GM06990 (cell line): ENCODE data around the gene PPP1R12B.

Experiments used
- DNase-seq: peaks from one replicate; pipeline ENCODE4 v3.0.0-alpha.2; 2011; ENCODE audit not compliant: insufficient read length; ENCODE audit errors: extremely low read depth
- H3K27me3 ChIP-seq: replicated peaks from 2 replicates; pipeline ENCODE4 v1.6.0; 2011; ENCODE audit warnings: low read length; ENCODE audit not compliant: control insufficient read depth, insufficient read depth
- H3K36me3 ChIP-seq: 2 replicates; pipeline ENCODE4 v1.5.1; 2011; ENCODE audit warnings: low read length; ENCODE audit not compliant: control insufficient read depth, insufficient read depth
- H3K4me3 ChIP-seq: replicated peaks from 2 replicates; pipeline ENCODE4 v1.5.1; 2011; ENCODE audit warnings: low read depth, mild to moderate bottlenecking, control low read depth, low read length
- CTCF ChIP-seq: IDR thresholded peaks from 2 replicates; pipeline ENCODE4 v1.5.1; 2011; ENCODE audit warnings: low read length, control low read depth, mild to moderate bottlenecking, inconsistent platforms; ENCODE audit not compliant: insufficient read depth, poor library complexity, severe bottlenecking

The PPP1R12B gene

GRCh38 chr1:202639500-202639899, 291.0 kb downstream of the PPP1R12B start:
- no peak for TF ChIP-seq CTCF
- no peak for DNase-seq
- Histone ChIP-seq H3K4me3 (no peak overlapping the region), H3K36me3 (no peaks in the 10 kb centered on the region), H3K27me3 (no peaks in the 10 kb centered on the region; the same call in 1 of the 2 replicates)

DNA sequence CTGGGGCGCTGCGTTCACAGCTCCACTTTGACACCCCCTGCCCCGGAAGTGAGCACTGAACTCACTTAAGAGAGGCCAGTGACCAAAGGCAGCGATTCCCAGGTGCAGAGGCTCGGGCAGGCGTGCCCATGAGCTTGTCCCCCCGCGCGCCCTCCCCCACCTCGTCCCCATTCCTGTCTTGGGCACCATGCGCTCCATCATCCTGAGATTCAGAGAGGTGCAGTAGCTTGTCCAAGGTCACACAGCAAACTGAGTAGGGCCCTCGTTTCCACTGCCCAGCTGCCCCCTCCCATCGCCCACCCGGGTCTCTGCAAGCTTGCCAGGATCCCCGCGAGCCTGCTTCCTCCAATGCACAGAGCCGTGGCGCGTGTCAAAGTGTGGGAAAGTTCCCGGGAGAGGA, 293.7 kb downstream of the PPP1R12B start:
- no peak for DNase-seq
- TF ChIP-seq CTCF = no peak
- H3K36me3 ChIP-seq = no peaks in the 10 kb centered on the region
- H3K27me3 ChIP-seq = no peaks in the 10 kb centered on the region; the same call in none of the 2 replicates
- H3K4me3 ChIP-seq = no peak overlapping the region
